A549 (cell line): Measurements from ENCODE around the gene ANKS1B.

Experiments
- EHMT2 ChIP-seq: fragments of 200-600 bp; sonication (generic); IDR thresholded peaks from 2 replicates; pipeline ENCODE4 v1.6.1; 2016; ENCODE audit warnings: antibody characterized with exemption, low read depth, mild to moderate bottlenecking, moderate library complexity
- EP300 ChIP-seq, 2 experiments: fragments of >200 bp; sonication (Bioruptor Twin); formaldehyde crosslinking; IDR thresholded peaks; 2 replicates in 1 of 2; 3 replicates in 1 of 2; pipeline ENCODE4 v1.6.1; 2016 to 2017
- ESRRA ChIP-seq: fragments of 150-350 bp; IDR thresholded peaks from 2 replicates; pipeline ENCODE4 v1.6.1; 2014; ENCODE audit warnings: mild to moderate bottlenecking, low read length, borderline replicate concordance
- FOSL2 ChIP-seq, 2 experiments: fragments of 450-650 bp in 1 of 2; fragments of >200 bp in 1 of 2; sonication (Bioruptor Twin) in 1 of 2; formaldehyde crosslinking; IDR thresholded peaks; 2 replicates each; pipeline versions ENCODE4 v1.5.0 to v1.6.1; 2016 to 2020; ENCODE audit warnings: mild to moderate bottlenecking in 1 of 2, moderate library complexity in 1 of 2
- HDAC2 ChIP-seq: fragments of 200-600 bp; sonication (generic); IDR thresholded peaks from 2 replicates; pipeline ENCODE4 v1.6.1; 2016
- MAX ChIP-seq: IDR thresholded peaks from 2 replicates; pipeline ENCODE4 v1.6.1; 2012
- POLR2A ChIP-seq: IDR thresholded peaks from 2 replicates; pipeline ENCODE4 v1.6.1; 2012; ENCODE audit warnings: mild to moderate bottlenecking, low read length
- RFX5 ChIP-seq: fragments of 450-650 bp; IDR thresholded peaks from 2 replicates; pipeline ENCODE4 v1.7.1; 2014; ENCODE audit warnings: antibody characterized with exemption, mild to moderate bottlenecking, moderate library complexity
- ZNF302 ChIP-seq: fragments of 250-450 bp; sonication (Bioruptor Pico); IDR thresholded peaks from 2 replicates; pipeline ENCODE4 v1.9.0; 2021; ENCODE audit warnings: inconsistent platforms, mild to moderate bottlenecking, moderate library complexity
- TF ChIP-seq, protein P1 (sequence below): fragments of >200 bp; sonication (Bioruptor Twin); formaldehyde crosslinking; IDR thresholded peaks from 3 replicates; pipeline ENCODE4 v1.5.1; 2016
- TF ChIP-seq, protein P2 (sequence below): fragments of 200-600 bp; sonication (generic); IDR thresholded peaks from 2 replicates; pipeline ENCODE4 v1.6.1; 2016; ENCODE audit warnings: antibody characterized with exemption, mild to moderate bottlenecking, moderate library complexity

DNA sequence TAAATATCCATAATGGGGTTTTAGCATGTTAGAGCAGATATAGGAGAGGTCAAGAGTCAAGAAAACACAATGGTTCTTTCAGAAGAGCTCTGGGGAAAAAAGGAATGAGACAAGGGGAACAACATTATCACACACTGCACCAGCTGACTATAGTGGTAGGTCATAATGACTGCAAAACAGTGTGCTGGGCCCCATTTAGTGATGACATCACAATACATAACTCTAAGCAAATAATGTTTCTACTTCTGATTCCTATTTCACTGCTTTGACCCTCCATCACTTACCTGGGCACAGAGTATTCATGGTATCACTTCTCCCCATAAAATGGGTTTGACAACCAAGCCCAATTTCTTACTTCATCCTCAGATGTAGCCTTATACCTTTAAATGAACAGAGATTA, 275.1 kb downstream of the ANKS1B start:
- TF ChIP-seq, protein P1, sequence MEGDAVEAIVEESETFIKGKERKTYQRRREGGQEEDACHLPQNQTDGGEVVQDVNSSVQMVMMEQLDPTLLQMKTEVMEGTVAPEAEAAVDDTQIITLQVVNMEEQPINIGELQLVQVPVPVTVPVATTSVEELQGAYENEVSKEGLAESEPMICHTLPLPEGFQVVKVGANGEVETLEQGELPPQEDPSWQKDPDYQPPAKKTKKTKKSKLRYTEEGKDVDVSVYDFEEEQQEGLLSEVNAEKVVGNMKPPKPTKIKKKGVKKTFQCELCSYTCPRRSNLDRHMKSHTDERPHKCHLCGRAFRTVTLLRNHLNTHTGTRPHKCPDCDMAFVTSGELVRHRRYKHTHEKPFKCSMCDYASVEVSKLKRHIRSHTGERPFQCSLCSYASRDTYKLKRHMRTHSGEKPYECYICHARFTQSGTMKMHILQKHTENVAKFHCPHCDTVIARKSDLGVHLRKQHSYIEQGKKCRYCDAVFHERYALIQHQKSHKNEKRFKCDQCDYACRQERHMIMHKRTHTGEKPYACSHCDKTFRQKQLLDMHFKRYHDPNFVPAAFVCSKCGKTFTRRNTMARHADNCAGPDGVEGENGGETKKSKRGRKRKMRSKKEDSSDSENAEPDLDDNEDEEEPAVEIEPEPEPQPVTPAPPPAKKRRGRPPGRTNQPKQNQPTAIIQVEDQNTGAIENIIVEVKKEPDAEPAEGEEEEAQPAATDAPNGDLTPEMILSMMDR, result no peak
- no peak for TF ChIP-seq POLR2A
- TF ChIP-seq FOSL2 (IDR thresholded peaks at IDR 0.05), result no peak
- no peak for TF ChIP-seq FOSL2 (CRISPR knock-in tag; IDR thresholded peaks at IDR 0.05)
- no peak for TF ChIP-seq EP300 (IDR thresholded peaks at IDR 0.05)
- TF ChIP-seq ZNF302 (CRISPR knock-in tag), result no peak
- no peak for TF ChIP-seq MAX
- TF ChIP-seq ESRRA, result no peak
- TF ChIP-seq HDAC2, result no peak
- no peak for TF ChIP-seq EHMT2
- TF ChIP-seq RFX5, result no peak
- TF ChIP-seq, protein P2, sequence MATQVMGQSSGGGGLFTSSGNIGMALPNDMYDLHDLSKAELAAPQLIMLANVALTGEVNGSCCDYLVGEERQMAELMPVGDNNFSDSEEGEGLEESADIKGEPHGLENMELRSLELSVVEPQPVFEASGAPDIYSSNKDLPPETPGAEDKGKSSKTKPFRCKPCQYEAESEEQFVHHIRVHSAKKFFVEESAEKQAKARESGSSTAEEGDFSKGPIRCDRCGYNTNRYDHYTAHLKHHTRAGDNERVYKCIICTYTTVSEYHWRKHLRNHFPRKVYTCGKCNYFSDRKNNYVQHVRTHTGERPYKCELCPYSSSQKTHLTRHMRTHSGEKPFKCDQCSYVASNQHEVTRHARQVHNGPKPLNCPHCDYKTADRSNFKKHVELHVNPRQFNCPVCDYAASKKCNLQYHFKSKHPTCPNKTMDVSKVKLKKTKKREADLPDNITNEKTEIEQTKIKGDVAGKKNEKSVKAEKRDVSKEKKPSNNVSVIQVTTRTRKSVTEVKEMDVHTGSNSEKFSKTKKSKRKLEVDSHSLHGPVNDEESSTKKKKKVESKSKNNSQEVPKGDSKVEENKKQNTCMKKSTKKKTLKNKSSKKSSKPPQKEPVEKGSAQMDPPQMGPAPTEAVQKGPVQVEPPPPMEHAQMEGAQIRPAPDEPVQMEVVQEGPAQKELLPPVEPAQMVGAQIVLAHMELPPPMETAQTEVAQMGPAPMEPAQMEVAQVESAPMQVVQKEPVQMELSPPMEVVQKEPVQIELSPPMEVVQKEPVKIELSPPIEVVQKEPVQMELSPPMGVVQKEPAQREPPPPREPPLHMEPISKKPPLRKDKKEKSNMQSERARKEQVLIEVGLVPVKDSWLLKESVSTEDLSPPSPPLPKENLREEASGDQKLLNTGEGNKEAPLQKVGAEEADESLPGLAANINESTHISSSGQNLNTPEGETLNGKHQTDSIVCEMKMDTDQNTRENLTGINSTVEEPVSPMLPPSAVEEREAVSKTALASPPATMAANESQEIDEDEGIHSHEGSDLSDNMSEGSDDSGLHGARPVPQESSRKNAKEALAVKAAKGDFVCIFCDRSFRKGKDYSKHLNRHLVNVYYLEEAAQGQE, result no peak
